Fibroblast of the conjunctiva (primary cell): ENCODE results near the gene TBC1D5.

Experiments
- DNase-seq: peaks from one replicate; pipeline ENCODE4 v3.0.0-alpha.2; 2010; ENCODE audit warnings: low read depth

Gene TBC1D5

DNA sequence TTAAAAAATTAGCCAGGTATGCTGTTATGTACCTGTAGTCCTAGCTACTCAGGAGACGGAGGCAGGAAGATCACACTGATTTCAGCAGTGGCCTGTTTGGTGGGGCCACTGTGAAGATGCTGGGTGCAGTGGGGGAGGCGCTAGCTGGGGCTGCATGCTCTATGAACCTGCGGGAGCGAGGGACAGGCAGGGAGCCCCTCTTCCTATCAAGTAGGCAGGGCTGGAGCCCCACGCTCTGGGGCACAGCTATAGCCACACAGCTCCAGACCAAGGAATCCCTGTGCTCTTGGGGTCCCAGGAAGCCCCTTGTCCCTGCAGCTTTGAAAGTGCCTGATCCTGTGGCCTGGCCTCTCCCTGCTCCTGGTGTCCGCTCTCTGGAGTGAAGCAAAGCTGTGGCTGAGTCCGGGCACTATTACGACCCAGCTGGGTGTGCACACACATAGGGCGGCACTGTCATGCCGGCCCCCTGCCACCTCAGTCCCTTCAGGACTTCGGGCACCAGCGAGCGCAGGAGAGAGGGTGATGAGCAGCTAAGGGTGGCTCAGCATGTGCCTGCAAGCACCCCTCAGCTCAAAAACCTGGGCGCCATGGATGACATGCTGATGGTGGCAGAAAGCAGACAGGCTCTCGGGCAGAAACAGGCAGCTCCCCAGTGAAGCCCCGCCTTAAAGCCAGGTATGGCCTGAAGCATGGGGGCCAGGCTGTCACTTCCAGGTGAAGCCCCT, 262.6 kb downstream of the TBC1D5 start:
- DNase-seq, result no peak

DNA sequence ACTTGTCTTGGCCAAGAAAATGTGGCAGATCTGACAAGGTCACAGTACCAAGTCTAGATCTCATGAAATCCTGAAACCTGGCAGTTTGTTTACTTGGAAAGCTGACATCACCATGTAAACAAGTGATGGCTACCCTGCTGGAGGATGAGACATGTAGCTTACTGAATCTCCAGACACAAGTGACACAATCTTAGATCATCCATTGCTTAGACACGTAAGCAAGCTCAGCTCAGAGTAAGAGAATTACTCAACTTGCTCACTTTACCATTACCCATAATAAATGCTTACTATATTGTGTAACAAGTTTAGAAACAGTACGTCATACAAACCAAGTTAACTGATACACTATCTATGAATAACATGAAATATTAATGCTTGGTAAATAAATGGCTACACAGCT, 263.8 kb downstream of the TBC1D5 start:
- peak; percentile 4 for DNase-seq

DNA sequence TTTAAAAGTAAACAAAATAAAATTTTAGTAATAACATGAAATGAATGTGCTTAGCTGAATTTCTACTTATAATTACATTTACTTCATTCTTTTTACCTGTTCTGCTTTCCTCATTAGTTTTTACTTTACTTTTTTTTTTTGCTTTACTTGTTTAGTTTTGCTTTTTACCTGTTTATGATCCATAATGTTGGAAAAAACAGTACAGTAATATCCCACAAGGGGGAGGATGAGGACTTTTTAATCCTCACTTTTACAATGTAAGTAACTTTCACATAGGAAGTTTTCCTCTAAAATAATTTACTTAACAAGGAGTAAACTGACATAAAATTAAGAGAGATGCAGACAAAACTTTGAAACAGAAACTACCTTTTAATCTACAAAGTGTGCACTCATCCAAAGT, 268.7 kb downstream of the TBC1D5 start:
- DNase-seq, result no peak

DNA sequence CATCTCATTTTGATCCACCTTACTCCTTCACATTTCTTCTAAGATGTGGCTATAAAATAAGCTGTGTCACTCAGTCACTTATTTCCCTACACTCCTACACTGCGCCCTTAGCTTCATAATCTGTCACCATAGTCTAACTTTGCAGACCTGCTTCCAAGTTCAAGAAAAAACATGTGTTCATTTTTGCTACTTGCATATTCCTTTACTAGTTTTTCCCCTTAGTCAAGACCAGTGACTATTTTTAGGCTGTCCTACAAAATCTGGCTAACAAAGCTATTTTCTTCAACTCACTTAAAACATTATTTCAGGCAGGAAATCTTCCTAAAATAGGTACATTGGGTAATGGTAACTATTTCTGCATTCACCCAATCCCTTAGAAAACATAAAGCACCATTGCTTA, 272.5 kb downstream of the TBC1D5 start:
- DNase-seq, result no peak

DNA sequence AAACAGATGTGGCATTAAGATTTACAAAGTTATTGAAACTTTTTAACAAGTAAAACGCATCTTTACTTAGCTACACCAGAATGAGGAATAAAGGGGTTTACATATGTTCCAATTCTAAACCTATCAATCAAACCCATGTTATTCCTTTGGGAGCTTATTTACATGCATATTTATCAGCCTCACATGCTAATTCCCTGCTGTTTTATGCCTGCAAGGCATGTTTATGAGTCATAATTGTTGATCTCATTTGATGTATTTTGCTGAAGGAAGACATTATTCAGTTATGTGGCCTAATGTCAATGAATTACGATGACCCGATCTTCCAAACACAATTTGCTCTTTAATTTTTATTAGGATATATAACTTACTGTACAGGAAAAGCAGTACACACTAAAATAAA, 272.9 kb downstream of the TBC1D5 start:
- no peak for DNase-seq

DNA sequence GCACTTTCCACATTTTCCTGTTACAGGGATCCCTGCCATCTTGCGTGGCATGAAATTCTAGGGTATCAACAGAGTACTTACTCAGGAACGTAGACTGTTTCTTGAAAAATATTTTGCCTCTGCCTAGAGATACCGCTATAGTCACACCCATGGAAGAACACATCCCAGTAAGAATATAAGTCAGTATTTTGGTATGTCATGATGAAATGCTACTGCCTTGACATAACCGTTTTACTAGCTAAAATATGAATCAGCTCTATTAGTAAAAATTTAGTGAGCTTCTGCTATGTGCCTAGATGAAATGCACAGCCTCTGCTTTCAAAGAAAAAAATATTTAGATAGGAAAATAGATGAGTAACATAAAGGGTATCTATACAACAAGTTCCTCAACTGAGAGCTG, 276.4 kb downstream of the TBC1D5 start:
- no peak for DNase-seq

DNA sequence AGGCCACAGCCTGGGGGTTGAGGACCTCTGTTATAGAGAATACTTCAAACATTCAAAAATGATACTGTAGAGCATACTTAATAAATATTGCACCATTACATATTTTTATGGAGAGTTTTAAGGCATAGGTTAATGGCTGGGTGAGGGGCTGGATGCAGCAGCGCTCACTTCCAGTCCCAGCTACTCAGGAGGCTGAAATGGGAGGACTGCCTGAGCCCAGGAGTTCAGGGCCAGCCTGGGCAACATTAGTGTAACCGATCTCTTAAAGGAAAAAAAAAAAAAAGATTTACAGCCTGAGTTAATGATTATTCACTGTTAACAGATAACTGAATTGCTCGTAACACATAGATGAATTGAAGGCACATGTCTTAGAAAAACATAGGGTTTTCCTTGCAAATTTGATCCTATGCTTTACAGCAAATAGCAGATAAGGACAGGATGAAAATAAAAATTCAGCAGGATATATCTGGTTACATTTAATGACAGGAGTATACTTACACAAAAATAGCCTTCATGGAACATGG, 282.9 kb downstream of the TBC1D5 start:
- DNase-seq, result no peak

DNA sequence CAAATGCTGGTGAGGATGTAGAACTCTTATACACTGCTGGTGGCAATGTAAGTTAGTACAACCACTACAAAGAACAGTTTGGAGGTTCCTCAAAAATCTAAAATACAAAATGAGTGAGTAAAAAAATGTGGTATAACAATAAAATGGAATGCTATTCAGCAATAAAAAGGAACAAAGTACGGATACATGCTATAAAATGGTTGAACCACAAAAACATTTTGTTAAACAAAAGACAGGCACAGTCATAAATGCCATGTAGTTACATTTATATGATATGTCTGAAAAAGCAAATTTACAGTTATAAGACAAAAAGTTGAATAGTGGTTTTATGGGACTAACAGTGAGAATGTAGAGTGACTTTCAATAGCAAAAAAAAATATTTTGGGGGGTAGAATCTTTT, 285.8 kb downstream of the TBC1D5 start:
- DNase-seq, result no peak

DNA sequence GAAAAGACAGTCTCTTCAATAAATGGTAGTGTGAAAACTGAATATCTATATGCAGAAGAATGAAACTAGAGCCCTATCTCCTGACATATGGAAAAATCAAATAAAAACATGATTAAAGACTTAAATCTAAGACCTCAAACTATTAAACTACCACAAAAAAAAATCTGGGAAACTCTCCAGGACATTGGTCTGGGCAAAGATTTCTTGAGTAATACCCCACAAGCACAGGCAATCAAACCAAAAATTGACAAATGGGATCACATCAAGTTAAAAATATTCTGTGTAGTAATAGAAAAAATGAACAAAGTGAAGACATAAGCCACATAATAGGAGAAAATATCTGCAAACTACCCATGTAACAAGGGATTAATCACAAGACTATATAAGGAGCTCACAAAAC, 286.4 kb downstream of the TBC1D5 start:
- no peak for DNase-seq

DNA sequence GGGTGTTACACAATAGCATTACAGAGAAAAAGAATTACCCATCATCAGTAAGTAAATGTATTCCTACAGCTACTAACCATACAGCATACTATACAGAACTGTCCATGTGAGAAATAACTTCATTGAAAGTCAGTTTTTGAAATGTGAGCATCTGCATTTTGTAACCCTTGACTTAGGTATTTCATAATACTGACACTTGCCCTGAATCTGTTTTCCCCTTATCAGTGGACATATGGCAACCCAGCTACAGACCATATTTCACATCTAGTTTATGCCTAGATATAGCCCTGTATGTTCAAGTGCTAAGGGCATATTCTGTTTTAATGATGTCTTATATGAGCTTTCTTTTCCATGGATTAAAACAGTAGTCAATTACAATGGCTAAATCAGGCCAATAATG, 297.6 kb downstream of the TBC1D5 start:
- no peak for DNase-seq

DNA sequence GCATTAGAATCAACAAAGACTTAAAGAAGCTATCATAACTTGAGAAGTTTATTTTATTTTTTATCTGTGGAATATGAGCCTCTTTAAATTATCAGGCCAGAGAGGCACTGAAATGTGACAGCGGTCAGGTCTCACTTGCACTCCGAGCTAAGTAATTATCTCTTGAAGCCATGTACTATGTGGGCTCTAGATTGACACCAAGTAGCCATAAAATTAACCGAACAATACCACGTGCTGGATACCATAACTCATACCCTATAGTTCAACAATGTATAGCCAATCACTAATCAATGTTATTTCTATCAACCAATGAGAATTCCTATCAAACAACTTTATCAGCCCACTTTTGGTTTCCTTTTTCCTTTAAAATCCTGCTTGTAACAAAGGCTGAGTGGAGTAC, 299.3 kb downstream of the TBC1D5 start:
- no peak for DNase-seq

DNA sequence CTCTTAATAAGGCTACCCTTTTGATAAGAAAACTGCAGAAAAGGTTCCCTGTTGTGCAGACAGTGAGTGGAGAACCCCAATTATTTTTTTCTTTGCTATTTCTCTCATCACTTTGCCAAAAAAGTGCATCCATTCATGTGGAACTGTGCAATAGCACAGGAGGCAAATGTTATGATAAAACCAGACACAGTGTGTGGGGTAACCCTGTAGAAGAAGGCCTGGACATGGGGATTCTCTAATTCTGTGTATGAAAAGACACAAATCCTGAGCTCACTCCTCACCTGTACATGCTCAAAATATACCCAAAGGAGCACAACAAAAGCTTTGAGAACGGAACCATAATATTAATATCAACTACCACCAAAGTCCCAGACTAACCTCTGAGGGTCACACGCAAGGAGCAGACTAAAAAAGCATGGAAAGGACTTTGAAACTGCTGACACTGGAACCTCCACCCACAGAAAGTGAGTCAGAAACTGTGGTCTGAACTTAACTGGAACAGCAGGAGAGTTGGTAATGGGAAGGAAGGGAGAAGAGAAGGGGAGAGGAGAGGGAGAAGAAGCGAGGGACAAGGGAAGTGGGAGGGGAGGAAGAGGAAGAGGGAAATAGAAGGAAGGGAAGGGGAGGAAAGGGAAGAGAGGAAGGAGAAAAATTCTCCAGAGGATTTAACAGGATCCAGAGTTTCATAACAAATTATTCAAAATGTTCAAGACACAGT, 299.9 kb downstream of the TBC1D5 start:
- no peak for DNase-seq

DNA sequence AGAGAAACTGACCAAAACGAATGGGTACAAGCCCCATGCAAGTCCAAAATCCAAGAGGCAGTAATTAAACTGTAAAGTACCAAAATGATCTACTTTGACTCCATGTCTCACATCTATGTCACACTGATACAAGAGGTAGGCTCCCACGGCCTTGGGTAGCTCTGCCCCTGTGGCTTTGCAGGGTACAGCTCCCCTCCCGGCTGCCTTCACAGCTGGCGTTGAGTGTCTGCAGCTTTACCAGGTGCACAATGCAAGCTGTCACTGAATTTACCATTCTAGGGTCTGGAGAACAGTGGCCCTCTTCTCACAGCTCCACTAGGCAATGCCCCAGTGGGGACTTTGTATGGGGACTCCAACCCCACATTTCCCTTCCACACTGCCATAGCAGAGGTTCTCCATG, 308.6 kb downstream of the TBC1D5 start:
- no peak for DNase-seq

DNA sequence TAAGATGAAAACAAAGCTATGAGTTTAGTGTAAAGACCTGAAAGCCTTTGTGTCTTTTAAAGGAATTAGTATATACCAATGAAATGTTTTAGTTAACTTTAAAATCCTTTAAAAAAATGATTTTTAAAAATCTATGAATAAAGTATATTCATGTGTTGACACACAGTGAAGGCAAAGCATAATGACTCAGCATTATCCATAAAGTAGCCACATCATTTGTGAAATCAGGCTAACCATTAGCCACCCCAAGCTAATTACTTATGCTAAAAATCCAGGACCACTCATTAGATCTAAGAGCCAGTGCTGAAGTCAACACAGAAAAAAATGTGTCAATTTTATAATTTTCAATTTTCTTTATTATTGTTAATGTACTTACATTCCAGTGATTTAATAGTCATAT, 310.2 kb downstream of the TBC1D5 start:
- no peak for DNase-seq

DNA sequence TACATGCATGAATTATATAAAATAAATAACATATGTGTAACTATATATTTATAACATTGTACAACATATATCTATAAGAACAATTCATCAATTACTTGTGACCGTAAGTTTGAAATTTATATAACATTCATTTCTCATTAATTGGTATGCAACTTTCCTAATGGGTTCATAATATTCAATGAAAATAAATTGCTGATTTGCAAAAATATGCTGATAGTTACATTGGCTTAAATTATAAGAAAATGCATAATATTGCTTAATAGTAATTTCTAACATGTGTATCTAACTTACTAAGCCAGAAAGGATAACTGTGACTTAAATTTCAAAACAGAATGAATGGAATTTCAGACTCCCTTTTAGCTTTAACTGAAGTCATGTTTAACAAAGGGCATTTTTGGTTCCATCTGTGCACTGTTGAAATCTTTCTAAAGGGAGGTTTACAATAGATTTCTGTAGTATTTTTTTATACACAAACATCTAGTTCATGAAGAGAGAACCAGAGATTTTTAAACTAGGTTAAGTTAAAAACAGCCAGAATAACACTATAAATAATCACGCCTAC, 310.9 kb downstream of the TBC1D5 start:
- peak; percentile 28 for DNase-seq

DNA sequence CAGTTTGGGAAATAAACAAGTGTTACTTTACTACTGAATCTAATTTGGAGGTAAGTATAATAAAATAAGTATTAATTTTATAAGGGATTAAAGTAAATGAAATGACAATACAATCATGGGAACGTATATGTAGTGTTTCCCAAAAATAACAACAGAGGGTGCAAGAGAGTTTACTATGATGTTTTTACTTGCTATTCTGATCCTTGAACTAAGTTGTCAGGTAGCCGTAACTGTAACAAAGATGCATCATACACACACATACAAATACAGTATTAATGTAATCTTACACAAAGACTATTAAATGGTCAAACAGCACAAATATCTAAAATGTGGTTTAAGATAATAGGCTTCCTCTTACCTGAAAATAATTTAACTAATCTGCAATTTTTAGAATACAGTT, 311.4 kb downstream of the TBC1D5 start:
- DNase-seq, result peak; percentile 35

DNA sequence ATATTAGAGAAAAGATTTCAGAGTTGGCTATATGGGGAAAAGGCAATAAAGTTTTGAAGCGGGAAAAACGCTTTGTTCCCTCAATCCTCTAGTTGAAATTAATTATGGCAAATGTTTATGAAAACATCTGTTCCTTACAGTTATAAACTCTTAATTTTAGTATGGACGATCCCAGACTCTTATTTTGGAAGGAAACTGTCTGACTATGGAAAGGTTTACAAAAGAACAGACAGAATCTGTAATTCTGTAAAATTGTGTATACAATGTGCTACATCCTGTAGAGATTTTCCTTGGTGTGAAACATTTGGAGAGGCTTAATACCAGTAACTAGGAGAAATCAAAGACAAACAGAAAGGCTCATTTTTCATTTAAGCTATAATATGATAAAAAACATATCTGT, 311.8 kb downstream of the TBC1D5 start:
- no peak for DNase-seq

DNA sequence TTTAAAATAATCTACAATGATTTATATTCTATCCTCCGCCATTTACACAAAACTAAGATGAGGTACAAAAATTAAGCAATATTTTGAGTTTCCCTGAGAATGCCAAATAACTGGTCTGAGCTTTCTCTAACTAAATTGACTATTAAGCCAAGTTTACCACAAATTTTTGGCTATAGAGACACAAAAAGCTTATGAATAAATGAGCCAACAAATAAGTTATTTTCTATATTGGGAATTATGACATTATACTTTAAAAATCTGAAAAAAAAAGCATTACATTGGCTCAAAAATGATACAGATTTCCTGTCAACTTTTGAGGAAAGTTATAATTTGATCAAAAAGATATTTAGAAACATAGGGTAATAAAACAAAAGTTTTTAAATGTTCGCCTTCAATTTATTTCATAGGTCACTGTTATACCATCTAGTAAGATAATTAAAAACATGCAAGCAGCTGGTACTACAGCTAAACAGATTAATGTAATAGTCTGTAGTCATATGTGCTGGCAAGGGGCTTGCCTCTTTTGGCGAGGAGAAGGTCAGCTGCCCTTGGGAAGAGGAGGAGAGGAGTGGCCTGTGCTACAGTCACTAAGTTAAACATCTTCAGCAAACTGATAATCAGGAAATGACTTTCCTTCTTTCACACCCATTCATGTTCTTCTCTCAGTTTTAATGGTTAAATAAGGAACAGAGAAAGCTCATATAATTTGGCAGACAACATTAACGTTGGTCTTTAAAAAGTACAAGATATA, 318.5 kb downstream of the TBC1D5 start:
- peak; percentile 36 for DNase-seq

DNA sequence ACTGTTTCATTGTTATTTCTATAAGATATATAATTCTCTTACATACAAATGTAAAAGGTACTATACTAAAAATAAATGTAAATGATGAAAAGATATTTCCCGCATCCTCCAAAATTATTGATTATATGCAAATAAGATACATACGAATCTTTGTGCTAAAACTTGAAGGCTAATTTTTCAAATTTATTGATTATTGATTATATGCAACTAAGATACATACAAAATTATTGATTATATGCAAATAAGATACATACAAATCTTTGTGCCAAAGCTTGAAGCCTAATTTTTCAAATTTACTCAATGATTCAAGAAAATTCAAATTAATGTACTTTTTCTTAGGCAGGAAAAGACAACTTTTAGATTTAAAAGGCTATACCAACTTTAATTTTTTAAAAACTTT, 319.8 kb downstream of the TBC1D5 start:
- no peak for DNase-seq

DNA sequence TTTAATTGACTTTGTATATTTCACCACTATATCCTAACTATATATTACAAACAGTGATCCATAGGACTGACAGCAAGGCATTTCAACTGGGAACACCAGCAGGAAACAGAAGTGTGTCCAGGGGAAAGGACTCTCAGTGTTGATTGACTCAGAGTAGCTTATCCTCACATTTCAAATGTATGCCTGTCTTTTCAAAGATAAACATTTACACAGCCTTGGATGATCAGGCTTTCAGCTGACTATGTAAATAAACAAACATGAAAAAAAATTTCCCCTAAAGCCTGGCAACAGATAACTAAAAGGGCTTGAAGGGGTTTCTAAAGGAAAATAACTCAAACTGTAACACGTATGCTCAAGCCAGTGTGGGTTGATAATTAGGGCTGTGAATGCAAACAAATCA, 321.8 kb downstream of the TBC1D5 start:
- DNase-seq, result no peak

DNA sequence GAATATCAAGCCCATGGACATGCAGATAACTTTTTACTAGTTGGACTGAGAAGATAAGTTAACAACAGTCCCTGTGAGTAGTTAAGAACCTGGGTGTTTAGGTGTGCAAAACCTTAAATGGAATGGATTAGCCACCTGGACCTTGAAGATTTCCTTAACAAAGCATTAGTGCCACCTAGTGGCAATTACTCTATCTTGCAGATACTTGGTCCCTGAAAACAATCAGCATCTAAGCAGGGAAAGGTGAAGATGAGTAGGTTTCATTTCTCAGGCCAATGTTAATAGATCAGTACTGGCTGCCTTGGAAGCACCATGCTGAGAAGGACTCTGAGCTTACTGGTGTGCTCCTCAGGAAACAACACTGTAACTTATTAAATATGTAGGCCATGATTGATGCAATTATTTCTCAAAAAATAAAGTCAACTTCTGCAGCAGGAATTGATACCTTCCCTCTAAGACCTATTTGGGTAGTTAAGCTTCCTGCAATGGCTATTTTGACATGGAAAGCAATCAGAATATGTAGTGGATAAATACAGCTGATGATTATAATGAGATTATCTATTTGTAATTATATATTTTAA, 329.4 kb downstream of the TBC1D5 start:
- peak; percentile 46 for DNase-seq

DNA sequence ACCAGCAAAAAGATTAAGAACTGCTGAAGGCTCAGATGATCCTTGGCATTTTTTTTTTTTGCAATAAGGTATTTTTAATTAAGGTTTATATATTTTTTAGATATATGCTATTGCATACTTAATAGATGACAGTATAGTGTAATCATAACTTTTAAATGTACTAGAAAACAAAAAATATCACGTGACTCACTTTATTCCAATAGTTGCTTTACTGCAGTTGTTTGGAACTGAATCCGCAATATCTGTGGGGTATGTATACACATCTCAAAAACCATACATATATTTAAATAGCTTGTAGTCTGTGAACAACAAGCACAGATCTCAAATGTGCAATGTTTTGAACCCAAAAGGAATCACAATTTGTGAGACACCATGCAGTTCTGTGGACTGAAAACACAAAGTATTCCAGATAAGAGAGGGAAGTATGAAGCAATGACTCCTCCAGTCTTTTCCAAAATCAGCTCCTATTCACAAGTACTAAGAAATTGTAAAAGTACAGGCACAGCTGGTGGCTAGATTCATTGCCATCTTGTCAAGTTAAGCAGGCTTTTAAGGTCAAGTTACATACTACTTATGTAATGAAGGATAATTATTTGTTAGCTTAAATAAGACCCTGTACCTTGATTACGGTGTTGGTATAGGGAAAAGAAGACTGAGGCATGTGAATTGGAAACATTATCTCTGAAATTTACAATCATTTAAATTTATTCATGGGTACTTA, 331.1 kb downstream of the TBC1D5 start:
- DNase-seq, result no peak
